ENCODE results near the gene TMEM115.

TMEM115 gene

GRCh38 chr3:50353245-50354004 lies 5.9 kb downstream of the TMEM115 start:
- no peak for DNase-seq (ENCODE audit: low read depth in 2 of 2)

- no peak for DNase-seq (ENCODE audit: low read depth in 2 of 2)
Measured at GRCh38 chr3:50352781-50353180, 6.5 kb downstream of the TMEM115 start.

GRCh38 chr3:50351323-50351697 lies 8.0 kb downstream of the TMEM115 start:
- no peak for DNase-seq (ENCODE audit: low read depth in 2 of 2)

GRCh38 chr3:50350527-50351322 lies 8.6 kb downstream of the TMEM115 start, which contains the start of the genes CYB561D2 and NPRL2:
CYB561D2 (plus strand) TSS chr3:50350862; CDS start chr3:50351434, 572 bp downstream.
NPRL2 (minus strand) TSS chr3:50350775; CDS start chr3:50350652, 123 bp downstream.
- peak; percentile 97 to 98 for DNase-seq (ENCODE audit: low read depth in 2 of 2)

- no peak for DNase-seq (ENCODE audit: low read depth in 2 of 2)
Measured at GRCh38 chr3:50350213-50350526, 9.2 kb downstream of the TMEM115 start.

- DNase-seq (ENCODE audit: low read depth in 2 of 2): peak; percentile 60 to 65
Measured at GRCh38 chr3:50347187-50347813, 12.0 kb downstream of the TMEM115 start.

GRCh38 chr3:50345586-50346234 lies 13.6 kb downstream of the TMEM115 start, which contains the start of gene ZMYND10:
ZMYND10 (minus strand) TSS chr3:50345732; CDS start chr3:50345579, 153 bp downstream.
- DNase-seq (ENCODE audit: low read depth in 2 of 2): peak in 1 of 2 donors; percentile 70

- no peak for DNase-seq (ENCODE audit: low read depth in 2 of 2)
Measured at GRCh38 chr3:50345008-50345407, 14.3 kb downstream of the TMEM115 start.

GRCh38 chr3:50342813-50343633 lies 16.3 kb downstream of the TMEM115 start:
- DNase-seq (ENCODE audit: low read depth in 2 of 2): no peak

- no peak for DNase-seq (ENCODE audit: low read depth in 2 of 2)
Measured at GRCh38 chr3:50341996-50342650, 17.2 kb downstream of the TMEM115 start.

GRCh38 chr3:50341537-50341936 lies 17.8 kb downstream of the TMEM115 start:
- DNase-seq (ENCODE audit: low read depth in 2 of 2): no peak

- peak in 1 of 2 donors; percentile 65 for DNase-seq (ENCODE audit: low read depth in 2 of 2)
Measured at GRCh38 chr3:50340448-50341329, 18.6 kb downstream of the TMEM115 start, which contains the start of gene RASSF1. RASSF1 (minus strand) TSS chr3:50340836; CDS start chr3:50340805, 31 bp downstream.

GRCh38 chr3:50340147-50340447 lies 19.2 kb downstream of the TMEM115 start:
- DNase-seq (ENCODE audit: low read depth in 2 of 2): no peak

- no peak for DNase-seq (ENCODE audit: low read depth in 2 of 2)
Measured at GRCh38 chr3:50339485-50340146, 19.7 kb downstream of the TMEM115 start.

- no peak for DNase-seq (ENCODE audit: low read depth in 2 of 2)
Measured at GRCh38 chr3:50338965-50339364, 20.4 kb downstream of the TMEM115 start.

GRCh38 chr3:50337175-50337861 lies 22.0 kb downstream of the TMEM115 start:
- peak; percentile 96 to 97 for DNase-seq (ENCODE audit: low read depth in 2 of 2)

GRCh38 chr3:50336452-50337174 lies 22.7 kb downstream of the TMEM115 start:
- peak in 1 of 2 donors; percentile 50 for DNase-seq (ENCODE audit: low read depth in 2 of 2)

Data from stimulated activated CD4-positive, alpha-beta T cell treated with anti-CD3 and anti-CD28 coated beads, Interleukin-15, amount 100 ng/mL, for 48 hours (primary cell).